ENCODE data around the gene RPL18.
A peak's percentile ranks its signal among the peaks of the same experiment; 100 is the strongest.
"Not testable (repeated sequence)": the region's sequence is repeated elsewhere in the genome, so short reads cannot be mapped to it uniquely, and the experiment has no call there.

RPL18 gene

DNA sequence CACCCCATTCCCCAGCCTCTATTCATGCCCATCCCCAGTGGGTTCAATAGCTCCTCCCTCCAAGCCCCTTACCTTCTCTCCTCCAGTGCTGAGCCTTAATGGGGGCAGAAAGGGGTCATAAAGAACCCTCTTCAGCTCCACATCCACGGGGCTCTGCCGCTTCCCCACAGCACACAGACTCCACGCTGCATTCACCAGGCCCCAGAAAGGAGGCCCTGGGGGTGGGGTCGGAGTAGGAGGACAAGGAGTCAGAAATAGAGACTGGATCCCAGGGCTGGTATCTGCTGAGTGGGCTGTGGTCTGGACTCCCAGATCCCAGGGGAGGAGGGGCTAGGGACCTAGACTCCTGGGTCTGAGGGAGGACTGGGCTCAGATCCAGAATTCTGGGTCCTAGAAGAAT lies 25.4 kb upstream of the RPL18 start:
- DNase-seq = no peak

DNA sequence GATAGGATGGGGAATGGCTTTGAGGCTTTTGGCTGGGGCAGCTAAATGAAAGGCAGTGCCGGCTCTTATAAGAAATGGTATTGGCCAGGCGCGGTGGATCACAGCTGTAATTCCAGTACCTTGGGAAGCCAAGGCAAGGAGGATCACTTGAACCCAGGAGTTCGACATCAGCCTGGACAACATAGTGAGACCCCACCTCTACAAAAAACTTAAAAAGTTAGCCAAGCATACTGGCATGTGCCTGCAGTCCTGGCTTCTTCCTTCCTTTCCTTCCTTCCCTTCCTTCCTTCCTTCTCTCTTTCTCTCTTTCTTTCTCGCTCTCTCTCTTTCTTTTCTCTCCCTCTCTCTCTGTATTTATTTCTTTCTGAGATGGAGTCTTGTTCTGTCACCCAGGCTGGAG lies 23.9 kb upstream of the RPL18 start:
- DNase-seq = no peak

DNA sequence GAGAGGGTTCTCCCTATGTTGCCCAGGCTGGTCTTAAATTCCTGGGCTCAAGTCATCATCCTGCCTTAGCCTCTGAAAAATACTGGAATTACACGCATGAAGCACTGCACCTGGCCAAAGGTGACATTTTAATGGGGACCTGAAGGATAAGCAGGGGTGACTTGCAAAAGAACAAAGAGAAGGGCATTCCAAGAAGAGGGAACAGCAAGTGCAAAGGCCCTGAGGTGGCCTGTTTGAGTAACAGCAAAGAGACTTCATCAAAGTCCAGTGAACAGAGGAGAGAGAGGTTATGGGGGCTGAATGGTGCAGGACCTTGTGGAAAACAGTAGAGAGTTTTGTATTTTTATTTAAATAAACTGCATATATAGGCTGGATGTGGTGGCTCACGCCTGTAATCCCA lies 22.9 kb upstream of the RPL18 start:
- no peak for DNase-seq

DNA sequence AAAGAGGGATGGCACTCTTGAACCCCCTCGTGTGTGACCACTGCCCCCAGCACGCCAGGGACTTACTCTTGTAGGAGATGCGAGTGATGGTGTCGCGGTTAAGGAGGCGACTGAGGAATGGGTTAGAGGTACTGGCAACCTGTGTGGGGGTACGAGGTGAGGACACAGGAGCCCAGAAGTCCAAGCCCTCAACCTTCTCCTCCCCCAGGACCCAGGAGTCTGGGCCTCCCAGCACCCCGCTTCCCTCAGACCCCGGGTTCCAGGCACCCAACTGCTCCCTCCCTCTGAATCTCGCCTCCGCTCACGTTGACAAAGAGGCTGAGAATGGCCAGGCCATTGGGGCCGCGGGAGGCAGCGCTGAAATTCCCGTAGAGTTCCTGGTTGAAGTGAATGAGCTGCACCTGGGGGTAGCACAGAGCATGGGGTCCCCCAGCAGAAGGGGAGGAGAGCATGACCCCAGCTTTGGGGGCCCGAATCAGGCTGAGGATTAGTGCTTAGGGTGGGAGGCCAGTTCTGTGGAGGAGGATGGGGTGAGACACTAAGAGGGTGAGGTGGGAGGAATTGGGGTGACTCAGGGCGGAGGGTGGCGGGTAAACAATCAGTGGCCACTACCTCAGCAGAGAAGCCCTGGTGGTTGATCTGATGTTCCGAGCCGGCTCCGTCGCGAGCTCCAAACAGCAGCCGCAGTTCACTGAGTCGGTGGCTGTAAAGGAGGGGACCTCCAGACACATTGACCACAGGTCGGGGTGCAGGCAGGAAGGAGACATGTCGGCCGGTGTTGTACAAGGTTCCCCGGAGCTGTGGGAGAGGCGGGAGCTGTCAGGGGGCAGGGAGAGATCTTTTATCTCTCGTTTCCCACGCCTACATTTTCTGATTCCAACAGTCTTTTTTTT lies 20.8 kb upstream of the RPL18 start:
- DNase-seq = no peak

DNA sequence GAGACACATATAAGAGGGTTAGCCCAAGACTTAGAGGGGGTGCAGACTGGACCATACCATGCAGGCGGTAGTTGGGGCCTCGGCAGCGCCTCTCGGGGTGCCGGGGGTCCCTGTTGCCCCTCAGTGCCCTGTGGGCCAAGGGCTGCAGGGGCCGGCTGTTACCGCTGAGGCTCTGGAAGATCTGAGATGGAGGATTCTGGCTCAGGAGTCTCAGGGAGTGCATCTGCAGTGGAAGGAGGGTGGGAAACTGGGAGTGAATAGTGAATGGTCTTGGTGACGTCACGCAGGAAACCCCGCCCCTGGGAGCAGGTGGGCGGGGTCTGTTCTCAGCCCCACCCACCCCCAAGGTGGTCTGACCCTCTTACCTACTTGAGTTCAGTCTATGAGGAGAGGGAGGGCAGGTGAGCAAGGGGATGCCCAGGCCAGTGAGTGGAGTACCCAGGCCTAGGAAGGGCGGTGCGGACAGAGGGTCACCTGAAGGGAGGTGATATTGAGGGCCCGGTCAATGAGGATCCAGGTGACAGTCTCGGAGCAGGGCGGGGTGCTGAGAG lies 19.9 kb upstream of the RPL18 start:
- no peak for DNase-seq

DNA sequence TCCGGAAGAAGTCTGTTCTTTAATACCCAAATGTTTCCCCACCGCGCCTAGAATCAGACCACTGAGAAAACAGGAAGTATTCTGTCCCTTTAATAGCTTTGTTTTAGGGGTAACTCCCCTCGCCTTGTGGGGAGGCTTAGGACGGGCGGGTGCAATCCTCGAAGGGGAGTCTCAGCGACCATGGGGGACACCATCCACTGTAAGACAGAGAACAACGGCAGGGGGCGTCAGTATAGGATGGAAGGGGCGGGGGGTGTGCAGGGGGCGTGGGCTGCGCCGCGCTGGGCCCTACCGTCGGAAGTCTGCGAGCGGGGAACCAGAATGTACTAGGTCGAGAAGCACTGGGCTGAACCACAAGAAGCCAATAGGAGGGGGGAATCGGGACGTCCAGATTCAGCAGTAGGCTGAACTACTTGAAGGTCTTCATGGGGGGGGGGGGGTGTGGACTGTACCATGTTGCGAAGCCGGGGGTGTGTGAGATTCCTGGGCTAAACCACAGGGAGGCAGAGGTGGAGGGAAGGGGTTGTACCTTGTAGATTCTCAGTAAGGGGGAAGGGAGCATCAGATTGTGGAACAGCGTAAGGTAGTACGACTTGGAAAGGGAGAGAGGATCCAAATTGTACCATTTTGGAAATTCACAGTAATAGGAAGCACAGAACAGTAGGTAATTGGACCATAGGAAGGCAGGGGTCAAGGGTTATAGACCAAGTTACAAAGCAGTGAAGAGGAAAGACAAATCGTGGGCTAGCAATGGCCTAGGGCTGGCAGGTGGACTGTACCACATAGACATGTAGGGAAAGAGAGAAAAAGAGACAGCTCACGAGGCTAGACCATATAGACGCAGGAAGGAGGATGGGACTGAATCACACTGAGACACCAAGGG lies 19.2 kb upstream of the RPL18 start:
- peak; percentile 84 for DNase-seq

DNA sequence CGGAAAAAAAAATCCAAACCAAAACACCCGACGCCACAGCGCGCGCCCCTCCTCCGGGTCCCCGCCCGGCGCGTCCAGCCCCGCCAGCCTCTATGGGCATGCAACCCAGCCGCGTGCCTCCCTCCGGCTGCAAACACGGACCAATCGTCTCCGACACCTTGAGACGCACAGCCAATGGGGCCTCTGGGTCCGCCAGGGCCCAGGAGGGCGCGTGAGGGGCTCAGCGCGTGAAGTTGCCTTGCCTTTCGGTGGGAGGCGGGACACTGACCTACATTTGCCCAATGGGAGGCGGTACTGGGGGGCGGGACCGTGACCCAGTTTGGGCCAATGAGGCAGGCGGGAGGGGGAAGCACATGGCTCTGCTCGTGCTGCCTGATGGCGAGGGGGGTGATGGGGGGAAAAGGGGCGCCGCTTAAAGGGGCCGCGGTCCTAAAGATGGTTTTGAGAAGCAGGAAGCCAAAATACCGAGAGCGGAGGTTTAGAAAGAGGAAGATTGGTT lies 18.5 kb upstream of the RPL18 start:
- DNase-seq = peak; percentile 98

DNA sequence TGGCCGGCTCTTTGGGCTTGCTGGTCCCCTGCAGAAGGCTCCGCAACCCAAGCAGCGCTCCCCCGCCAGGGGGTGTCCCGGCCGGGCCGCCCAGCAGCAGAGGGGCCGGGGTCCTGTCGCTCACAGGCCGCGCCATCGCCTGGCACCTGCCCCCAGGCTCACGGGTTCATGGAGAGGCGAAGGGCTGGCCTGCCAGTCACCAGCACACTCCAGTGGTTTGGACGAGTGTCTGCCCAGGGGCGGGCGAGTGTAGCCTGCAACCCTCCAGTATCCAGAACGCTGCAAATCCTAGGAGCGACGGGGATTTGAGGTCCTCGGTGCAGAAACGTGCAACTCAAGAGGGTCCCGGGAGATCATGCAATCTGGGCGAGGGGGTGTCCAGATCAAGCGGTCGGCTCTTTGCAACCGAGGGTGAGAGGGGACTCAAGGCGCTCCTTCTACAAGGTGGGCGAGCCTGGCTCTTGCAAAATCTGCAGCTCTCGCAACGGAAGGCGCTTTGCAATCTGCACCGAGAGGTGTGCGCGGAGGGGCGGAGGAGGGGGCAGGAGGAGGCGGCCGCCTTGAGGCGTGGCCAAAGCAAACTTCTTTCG lies 18.0 kb upstream of the RPL18 start, which contains the start of gene DBP:
DBP (minus strand) TSS at position 521 of the 590 bp plus-strand sequence; CDS start at position 136, 385 bp downstream.
- DNase-seq = no peak

DNA sequence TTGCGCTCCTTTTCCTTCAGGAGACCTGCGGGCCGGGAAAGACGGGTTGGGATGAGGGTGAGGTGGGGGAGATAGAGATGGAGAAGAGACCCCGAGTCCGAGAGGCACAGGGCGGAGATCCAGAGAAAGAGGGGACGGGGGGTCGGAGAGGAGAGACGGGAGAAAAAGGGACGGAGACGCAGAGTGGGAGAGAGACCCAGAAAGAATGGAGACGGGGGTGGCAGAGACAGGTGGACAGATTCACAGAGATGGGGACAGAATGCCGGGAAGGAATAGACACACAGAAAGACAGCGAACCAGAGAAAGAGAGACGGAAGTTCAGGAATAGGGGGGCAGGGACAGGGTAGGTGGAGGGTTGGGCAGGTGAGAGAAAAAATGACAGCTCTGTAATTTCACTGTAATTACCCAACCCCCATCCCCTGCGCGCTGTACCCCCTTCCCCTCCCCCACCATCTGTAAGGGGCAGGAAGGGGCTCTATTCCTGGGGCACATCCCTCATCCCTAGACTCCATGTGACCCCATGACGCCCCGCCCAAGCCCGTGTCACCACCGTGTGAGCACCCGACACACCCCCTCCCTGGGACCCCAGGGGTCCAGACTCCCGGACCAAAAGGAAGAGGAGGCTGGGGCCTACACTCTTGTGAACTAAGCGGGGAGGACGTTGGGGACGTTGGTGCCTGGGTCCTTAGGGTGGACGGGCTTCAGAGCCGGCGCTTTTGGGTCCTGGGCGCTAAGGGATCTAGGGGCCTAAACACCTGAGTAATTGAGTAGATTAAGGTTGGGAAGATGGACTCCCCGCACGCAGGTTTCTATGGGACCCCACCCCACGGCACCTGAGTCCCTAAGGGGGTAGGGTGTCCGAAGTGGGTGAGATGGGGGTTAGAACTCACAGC lies 17.2 kb upstream of the RPL18 start:
- DNase-seq = no peak

DNA sequence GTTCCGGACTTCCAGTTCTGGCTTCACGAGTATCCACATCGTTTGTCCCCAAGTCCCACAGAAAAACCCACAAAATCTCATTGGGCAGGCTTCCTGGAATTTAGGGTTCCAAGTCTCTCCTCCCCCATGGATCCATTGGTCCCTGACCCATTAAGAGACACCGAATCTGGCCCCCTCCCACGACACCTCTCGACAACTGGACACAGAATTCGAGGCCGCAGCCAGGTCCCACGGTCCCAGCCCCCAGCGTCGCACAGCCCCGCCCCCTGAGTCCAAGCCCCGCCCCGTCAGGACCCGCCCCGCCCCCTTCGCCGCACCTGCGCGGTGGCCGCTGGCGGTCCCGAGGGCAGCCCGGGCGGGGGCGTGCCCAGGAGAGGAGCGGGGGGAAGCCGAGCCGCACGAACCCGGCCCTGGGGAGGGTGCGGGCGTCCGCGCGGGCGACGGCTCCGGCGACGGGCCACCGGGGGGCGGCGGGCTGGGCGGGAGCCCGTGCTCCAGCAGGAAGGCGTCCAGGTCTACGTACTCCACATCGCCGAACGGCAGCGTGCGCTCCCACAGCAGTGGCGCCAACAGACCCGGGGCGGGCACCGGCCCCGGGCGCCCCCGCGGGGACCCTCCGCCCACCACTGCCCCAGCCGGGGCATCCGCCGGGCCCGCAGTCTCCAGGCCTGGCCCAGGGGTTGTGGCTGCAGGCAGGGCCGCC lies 16.4 kb upstream of the RPL18 start:
- DNase-seq = peak; percentile 82

DNA sequence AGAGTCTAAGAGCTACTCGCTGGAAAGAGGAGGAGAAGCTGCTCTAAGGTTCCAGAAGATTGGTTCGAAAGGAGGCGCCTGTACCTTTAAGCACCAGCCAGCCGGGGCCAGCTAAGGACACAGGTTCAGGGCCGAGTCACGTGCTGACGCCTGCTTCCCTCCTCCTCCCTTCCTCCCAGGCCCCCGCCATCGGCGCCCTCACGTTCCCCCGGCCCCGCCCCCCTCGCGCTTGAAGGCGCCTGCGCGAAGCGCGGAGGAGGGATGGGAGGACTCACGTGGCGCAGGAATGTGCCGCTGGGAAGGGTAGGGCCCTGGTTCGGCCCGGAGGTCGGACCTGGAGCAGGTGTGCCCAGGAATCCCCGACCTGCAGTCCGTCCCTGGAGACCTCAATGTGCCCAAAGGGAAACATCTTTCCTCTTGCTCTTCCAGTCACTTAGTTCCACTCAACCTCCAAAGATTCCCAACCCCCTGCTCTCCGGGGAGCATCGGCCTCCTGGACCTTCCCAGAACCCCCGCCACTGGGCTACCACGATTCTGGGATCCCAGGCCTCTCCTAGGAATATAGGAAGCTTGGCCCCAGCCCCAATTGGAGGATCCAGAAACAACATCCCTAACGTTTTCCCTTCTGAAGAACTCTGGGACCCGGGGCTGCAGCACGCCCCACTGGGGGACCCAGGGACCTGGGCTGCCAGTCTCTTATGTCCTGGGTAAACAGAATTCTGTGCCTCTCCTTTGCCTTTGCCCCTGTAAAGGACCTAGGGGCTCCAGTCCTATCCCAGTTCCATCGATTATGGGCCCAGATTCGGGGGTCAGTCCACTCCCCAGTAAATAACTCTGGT lies 15.7 kb upstream of the RPL18 start:
- DNase-seq = peak; percentile 94

DNA sequence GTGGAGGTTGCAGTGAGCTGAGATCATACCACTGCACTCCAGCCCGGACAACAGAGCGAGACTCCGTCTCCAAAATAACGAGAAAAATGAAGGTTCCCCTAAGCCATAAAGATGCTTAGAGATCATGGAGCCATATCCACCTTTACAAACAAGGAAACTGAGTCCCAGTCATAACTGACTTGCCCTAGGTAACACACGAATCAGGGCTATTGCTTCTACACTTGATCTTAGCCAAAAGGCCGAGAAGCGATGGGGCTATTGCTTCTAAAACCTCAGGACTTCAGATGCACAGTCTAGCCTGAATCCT lies 15.0 kb upstream of the RPL18 start:
- no peak for DNase-seq

DNA sequence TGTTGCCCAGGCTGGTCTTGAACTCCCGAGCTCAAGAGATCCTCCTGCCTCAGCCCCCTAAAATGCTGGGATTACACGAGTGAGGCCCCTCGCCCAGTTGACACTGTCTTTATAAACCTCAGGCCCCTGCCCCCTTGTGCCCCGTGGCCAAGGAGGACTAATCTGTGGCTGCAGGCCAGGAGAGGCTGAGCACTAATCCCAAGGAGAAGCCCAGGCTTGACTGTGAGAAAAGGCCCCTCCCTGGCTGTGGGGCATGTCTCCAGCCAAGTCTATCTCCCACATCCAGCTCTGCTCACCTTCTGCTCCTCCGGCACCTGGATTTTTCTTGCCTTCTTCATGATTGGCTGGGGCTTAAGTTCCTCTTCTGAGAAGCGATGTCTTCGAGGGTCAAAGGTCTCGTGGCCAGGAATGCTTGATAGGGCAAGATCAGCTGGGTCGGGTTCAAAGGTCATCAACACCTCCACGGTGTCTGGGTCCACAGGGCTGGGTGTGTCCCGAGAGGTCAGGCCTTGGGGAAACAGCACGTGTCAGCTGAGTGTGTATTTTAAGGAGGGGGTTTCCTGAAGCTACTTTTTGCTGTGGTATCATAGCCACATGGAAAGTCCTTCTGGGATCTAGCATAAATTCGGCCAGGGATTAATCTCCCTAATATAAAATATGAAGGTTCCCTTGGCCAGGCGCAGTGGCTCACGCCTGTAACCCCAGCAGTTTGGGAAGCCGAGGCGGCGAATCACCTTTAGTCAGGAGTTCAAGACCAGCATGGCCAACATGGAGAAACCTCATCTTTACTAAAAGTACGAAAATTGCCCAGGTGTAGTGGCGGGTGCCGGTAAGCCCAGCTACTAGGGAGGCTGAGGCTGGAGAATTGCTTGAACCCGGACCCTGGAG lies 14.4 kb upstream of the RPL18 start:
- no peak for DNase-seq

DNA sequence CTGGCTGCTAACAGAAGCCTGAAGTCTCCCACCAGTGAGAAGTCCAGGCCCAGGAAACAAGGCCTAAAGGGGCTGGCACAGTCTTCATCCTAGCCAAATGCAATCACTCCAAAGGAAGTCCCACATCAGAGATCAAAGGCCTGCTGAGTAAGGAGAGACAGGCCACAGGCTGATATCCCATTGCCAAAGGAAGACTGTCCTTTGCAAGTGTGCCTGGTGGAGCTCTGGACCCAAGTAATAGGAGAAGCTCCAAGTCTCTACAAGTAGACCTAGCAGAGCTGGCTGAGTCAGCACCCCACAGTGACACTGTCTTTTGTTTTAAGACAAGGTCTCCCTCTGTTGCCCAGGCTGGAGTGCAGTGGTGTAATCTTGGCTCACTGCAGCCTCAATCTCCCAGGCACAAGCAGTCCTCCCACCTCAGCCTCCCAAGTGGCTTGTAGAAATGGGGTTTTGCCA lies 13.7 kb upstream of the RPL18 start:
- no peak for DNase-seq

DNA sequence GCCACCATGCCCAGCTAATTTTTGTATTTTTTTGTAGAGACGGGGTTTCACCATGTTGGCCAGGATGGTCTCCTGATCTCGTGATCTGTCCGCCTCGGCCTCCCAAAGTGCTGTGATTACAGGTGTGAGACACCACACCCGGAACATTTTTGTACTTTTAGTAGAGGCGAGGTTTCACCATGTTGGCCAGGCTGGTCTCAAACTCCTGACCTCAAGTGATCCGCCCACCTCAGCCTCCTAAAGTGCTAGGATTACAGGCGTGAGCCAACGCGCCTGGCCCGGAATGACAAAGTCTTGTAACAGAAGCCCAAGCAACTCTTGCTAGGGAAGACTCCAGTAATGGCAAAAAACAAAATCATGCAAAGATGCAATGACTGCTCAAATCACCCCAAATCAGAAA lies 13.3 kb upstream of the RPL18 start:
- not testable (repeated sequence) for DNase-seq

DNA sequence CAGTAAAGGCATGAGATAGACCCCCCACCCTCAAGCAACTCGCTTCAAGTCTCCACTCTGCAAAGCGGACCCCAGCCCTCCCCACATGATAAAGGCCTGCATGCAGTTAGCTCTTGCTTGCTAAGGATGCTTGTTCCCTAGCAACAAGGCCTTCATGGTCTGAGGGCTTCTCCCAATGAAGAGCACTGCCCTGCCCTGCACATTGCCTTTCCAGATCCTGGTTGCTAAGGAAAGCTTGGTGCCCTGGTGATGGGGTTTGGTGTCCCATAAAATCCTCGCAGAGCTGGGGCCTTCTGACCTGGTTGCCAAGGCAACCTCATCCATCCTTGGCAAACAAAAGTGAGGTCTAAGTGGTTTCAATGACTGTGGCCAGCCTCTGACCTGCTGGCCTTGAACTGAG lies 12.2 kb upstream of the RPL18 start:
- DNase-seq = no peak

DNA sequence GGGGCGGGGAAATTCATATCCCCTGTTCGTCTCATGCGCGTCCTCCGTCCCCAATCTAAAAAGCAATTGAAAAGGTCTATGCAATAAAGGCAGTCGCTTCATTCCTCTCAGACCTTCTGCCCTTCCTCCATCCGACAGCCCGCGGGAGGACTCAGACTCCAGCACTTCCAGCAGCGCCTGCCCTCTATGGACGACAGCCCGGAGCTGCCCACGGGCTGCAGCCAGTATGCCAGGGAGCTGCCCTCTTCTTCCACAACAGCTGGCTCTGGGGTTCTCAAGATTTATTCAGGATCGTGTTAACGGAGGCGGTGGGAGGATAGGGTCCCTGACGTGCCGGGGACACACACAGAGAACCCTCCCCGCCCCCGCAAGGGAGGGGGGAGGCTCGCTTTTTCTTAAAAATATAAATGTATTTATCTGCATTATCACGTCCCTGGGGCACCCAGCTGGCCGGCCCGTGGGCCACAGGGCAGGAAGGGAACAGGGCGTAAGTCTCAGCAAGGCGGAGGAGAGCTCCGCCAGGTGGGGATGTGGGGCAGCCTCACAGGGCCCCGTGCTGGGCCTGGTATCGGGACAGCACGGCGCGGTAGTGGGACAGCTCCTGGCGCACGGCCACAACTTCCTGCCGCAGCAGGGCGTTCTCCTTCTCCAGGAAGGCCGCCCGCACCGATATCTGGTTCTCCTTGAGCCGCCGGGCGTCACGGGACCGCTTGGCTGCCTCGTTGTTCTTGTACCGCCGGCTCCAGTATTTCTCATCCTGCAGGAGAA lies 11.5 kb upstream of the RPL18 start:
- no peak for DNase-seq

DNA sequence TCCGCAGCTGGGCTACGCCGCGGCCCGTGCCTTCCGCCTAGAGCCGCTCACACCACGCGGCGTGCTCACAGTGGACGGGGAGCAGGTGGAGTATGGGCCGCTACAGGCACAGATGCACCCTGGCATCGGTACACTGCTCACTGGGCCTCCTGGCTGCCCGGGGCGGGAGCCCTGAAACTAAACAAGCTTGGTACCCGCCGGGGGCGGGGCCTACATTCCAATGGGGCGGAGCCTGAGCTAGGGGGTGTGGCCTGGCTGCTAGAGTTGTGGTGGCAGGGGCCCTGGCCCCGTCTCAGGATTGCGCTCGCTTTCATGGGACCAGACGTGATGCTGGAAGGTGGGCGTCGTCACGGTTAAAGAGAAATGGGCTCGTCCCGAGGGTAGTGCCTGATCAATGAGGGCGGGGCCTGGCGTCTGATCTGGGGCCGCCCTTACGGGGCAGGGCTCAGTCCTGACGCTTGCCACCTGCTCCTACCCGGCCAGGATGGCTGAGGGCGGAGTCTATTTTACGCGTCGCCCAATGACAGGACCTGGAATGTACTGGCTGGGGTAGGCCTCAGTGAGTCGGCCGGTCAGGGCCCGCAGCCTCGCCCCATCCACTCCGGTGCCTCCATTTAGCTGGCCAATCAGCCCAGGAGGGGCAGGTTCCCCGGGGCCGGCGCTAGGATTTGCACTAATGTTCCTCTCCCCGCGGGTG lies 10.8 kb upstream of the RPL18 start:
- no peak for DNase-seq
